OCI-LY1 (cell line): ENCODE data around the gene ELL2.

Experiments used
- CTCF ChIP-seq: fragments of 200-600 bp; sonication (generic), shearing (Covaris generic); IDR thresholded peaks from 2 replicates; pipeline ENCODE4 v1.5.1; 2017; ENCODE audit warnings: mild to moderate bottlenecking, antibody characterized with exemption, low read length, moderate library complexity, mixed read lengths
- EZH2 ChIP-seq: fragments of 200-600 bp; sonication (generic), shearing (Covaris generic); IDR thresholded peaks from 2 replicates; pipeline ENCODE4 v1.8.0; 2017; ENCODE audit warnings: borderline replicate concordance, mixed run types, mild to moderate bottlenecking, antibody characterized with exemption, low read length, moderate library complexity, mixed read lengths

- TF ChIP-seq CTCF (no peak), EZH2 (no peak)
Observed at GRCh38 chr5:95932941-95933340, 28.7 kb downstream of the ELL2 start.
